ENCODE measurements around the gene RAB9A.

DNA sequence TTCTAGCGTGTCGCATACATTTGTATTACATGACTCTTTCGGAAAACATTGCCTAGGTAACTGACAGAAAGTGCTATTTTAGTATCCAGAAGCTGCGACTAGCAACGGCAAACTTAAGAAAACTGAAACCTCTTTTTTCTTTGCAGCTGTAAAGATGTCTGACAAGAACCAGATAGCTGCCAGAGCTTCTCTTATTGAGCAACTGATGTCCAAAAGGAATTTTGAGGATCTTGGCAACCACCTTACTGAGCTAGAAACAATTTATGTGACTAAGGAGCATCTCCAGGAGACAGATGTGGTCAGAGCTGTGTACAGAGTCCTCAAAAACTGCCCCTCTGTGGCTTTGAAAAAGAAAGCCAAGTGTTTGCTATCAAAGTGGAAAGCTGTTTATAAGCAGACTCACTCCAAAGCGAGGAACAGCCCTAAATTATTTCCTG, 26.6 kb upstream of the RAB9A start:
- TF ChIP-seq, protein P1, sequence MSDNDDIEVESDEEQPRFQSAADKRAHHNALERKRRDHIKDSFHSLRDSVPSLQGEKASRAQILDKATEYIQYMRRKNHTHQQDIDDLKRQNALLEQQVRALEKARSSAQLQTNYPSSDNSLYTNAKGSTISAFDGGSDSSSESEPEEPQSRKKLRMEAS (IDR thresholded peaks at IDR 0.05; ENCODE audit: low read depth) = no peak
- TF ChIP-seq, protein P2, sequence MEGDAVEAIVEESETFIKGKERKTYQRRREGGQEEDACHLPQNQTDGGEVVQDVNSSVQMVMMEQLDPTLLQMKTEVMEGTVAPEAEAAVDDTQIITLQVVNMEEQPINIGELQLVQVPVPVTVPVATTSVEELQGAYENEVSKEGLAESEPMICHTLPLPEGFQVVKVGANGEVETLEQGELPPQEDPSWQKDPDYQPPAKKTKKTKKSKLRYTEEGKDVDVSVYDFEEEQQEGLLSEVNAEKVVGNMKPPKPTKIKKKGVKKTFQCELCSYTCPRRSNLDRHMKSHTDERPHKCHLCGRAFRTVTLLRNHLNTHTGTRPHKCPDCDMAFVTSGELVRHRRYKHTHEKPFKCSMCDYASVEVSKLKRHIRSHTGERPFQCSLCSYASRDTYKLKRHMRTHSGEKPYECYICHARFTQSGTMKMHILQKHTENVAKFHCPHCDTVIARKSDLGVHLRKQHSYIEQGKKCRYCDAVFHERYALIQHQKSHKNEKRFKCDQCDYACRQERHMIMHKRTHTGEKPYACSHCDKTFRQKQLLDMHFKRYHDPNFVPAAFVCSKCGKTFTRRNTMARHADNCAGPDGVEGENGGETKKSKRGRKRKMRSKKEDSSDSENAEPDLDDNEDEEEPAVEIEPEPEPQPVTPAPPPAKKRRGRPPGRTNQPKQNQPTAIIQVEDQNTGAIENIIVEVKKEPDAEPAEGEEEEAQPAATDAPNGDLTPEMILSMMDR (IDR thresholded peaks at IDR 0.05) = no peak

Measured in SK-N-SH (cell line).